Bronchial smooth muscle cell (primary cell): ENCODE results near the gene ANO9. TPM values are rescaled to one million over a fixed set of nuclear protein-coding genes. Genes with fewer than 3 reads are reported as not detected.

Experiments used
- total RNA-seq: library from RNA; depleted of rRNA; stranded (reverse); fragments of >200 nt; gene quantifications from 2 replicates; pipeline ENCODE4 v1.2.1, GENCODE V29; 2014

Gene ANO9
- under 0.01 TPM in 1 of 2 replicates, not detected in the other for total RNA-seq

GRCh38 chr11:441418-442274, at the start of gene ANO9:
TSS of gene ANO9 (minus strand) at chr11:442011. CDS start at chr11:441926, 85 bp downstream.

GRCh38 chr11:449889-450808, 8.3 kb upstream of the ANO9 start, which contains the start of gene PTDSS2:
TSS of gene PTDSS2 (plus strand) at chr11:450279. CDS start at chr11:450456, 177 bp downstream.

GRCh38 chr11:394034-394857, 47.6 kb downstream of the ANO9 start, which contains the start of gene PKP3:
TSS of gene PKP3 (plus strand) at chr11:394209. CDS start at chr11:394293, 84 bp downstream.

GRCh38 chr11:369336-370018, 72.3 kb downstream of the ANO9 start, which contains the start of gene B4GALNT4:
TSS of gene B4GALNT4 (plus strand) at chr11:369499. CDS start at chr11:369804, 305 bp downstream.

Other genes with a start within 250 kb of the ANO9 start
- gene SCGB1C1, start 248.9 kb downstream of the ANO9 start, total RNA-seq = not detected in 2 replicates
- gene BET1L, start 234.6 kb downstream of the ANO9 start, total RNA-seq = 17.8 and 19.1 TPM in 2 replicates
- gene RIC8A, start 234.3 kb downstream of the ANO9 start, total RNA-seq = 132 and 186 TPM in 2 replicates
- gene SIRT3, start 205.7 kb downstream of the ANO9 start, total RNA-seq = 9.6 and 10.9 TPM in 2 replicates
- gene PSMD13, start 205.0 kb downstream of the ANO9 start, total RNA-seq = 102 and 127 TPM in 2 replicates
- under 0.01 TPM in 1 of 2 replicates, not detected in the other for gene NLRP6, start 163.6 kb downstream of the ANO9 start, total RNA-seq
- 5.8 and 9.6 TPM in 2 replicates for gene PGGHG, start 152.9 kb downstream of the ANO9 start, total RNA-seq
- not detected in 2 replicates for gene IFITM5, start 142.5 kb downstream of the ANO9 start, total RNA-seq
- gene IFITM2, start 134.2 kb downstream of the ANO9 start, total RNA-seq = 18.9 and 32.1 TPM in 2 replicates
- gene IFITM1, start 128.0 kb downstream of the ANO9 start, total RNA-seq = 20.1 and 20.8 TPM in 2 replicates
- 32.5 and 56.2 TPM in 2 replicates for gene IFITM3, start 121.2 kb downstream of the ANO9 start, total RNA-seq
- 4.5 and 4.9 TPM in 2 replicates for gene B4GALNT4, start 72.5 kb downstream of the ANO9 start, total RNA-seq
- 1.5 and 3.2 TPM in 2 replicates for gene PKP3, start 47.8 kb downstream of the ANO9 start, total RNA-seq
- gene SIGIRR, start 27.0 kb downstream of the ANO9 start, total RNA-seq = 9.3 and 16.5 TPM in 2 replicates
- 34.9 and 37.8 TPM in 2 replicates for gene PTDSS2, start 8.3 kb upstream of the ANO9 start, total RNA-seq
- gene RNH1, start 65.2 kb upstream of the ANO9 start, total RNA-seq = 385 and 511 TPM in 2 replicates
- 68.8 and 70.8 TPM in 2 replicates for gene HRAS, start 93.6 kb upstream of the ANO9 start, total RNA-seq
- 0.95 and 1.0 TPM in 2 replicates for gene LRRC56, start 95.5 kb upstream of the ANO9 start, total RNA-seq
- gene LMNTD2, start 118.7 kb upstream of the ANO9 start, total RNA-seq = 0.47 TPM in 1 of 2 replicates, not detected in the other
- 0.34 and 2.0 TPM in 2 replicates for gene RASSF7, start 119.0 kb upstream of the ANO9 start, total RNA-seq
- 17.9 and 18.0 TPM in 2 replicates for gene PHRF1, start 134.5 kb upstream of the ANO9 start, total RNA-seq
- gene IRF7, start 173.9 kb upstream of the ANO9 start, total RNA-seq = 4.9 and 5.8 TPM in 2 replicates
- not detected in 2 replicates for gene CDHR5, start 182.9 kb upstream of the ANO9 start, total RNA-seq
- 0.43 and 0.47 TPM in 2 replicates for gene SCT, start 185.2 kb upstream of the ANO9 start, total RNA-seq
- under 0.01 TPM in 1 of 2 replicates, not detected in the other for gene DRD4, start 195.3 kb upstream of the ANO9 start, total RNA-seq